Right hindlimb (tissue), 1 donor: ENCODE results near the gene MAGEA12.
"Not testable (repeated sequence)": the region's sequence is repeated elsewhere in the genome, so short reads cannot be mapped to it uniquely, and the experiment has no call there.

Experiments used
- DNase-seq: peaks from one replicate; pipeline ENCODE4 v3.0.0-alpha.2; 2018

Gene MAGEA12

GRCh38 chrX:152769549-152770289, 36.2 kb downstream of the MAGEA12 start, which contains the start of gene MAGEA6:
TSS of gene MAGEA6 (minus strand) at chrX:152769689. CDS start at chrX:152767650, 2,039 bp downstream.
- not testable (repeated sequence) for DNase-seq

DNA sequence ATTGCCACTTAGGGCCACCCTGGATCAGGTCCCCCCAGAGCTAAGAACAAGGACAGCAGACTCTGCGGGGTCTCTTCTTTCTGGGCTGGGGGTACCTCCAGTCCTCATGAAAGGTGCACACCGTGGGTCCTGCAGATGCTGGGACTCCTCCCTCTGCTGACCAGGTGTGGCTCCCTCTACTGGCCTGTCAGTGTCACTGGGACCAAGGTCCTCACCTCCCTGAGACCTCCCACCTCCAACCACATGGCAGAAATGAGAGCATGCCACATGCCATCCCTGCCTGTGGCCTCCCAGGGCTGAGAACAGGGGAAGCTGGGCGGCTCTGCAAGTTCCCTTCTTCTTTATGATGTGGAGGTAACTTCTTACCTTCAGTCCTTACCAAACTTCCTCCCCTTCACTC, 53.5 kb downstream of the MAGEA12 start:
- not testable (repeated sequence) for DNase-seq
